ENCODE data around the gene MRPL43. TPM values are rescaled to one million over a fixed set of nuclear protein-coding genes. Genes with fewer than 3 reads are reported as not detected.

The MRPL43 gene
- total and polyA plus RNA-seq, 9 of the 15 experiments (the other 6 are each of a cell fraction or from before 2014, with no cell fraction given): 15.1 to 63.7 (median 37.2) TPM

DNA sequence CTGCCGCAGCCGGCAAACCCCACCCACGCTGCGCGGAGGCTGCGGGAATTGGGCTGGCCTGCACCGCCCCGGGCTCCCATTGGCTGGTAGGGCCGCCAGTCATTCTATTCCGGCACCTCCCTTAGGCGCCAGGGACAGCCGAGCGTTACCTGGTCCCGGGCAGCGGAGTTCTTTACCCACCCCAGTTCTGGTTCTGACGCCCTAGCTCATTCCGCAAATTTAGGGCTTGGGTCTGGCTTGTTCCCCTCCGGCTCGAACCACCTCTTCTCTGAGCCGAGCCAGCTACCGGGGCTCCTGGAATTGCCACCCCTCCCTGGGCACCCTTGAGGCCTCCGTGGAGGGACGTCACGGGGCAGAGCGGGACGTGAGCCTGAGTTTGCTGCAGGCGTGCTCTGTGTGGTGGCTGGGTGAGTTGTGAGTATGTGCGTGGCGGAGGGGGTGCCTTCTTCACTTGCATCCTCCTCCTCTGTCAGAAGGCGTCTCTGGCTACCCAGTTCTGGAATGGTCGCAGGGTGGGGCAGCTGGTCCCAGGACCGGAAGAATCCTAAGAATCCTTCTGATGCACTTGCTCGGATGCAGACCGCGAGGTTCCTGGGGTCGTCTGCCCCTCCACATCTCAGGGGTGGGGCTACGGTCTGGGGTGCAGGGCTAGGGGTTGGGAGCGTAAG, 44.0 kb upstream of the MRPL43 start, which contains the start of the genes PDZD7 and SFXN3 (continued):
- no peak for TF ChIP-seq ZBED1 (IDR thresholded peaks at IDR 0.05)
- peak; percentile 75 for TF ChIP-seq CHD2 (IDR thresholded peaks at IDR 0.05; ENCODE audit: low read depth, low read length)
- no peak for TF ChIP-seq FOXA1 (IDR thresholded peaks at IDR 0.05; ENCODE audit: borderline replicate concordance)
- no peak for TF ChIP-seq ZNF175 (CRISPR knock-in tag; IDR thresholded peaks at IDR 0.05; ENCODE audit: low read depth)
- TF ChIP-seq YY1 (IDR thresholded peaks at IDR 0.05; ENCODE audit: borderline replicate concordance in 1 of 3, control insufficient read depth in 1 of 3, extremely low read depth in 1 of 3, insufficient read depth in 3 of 3, insufficient read length in 1 of 3, insufficient replicate concordance in 2 of 3, low read depth in 1 of 3, low read length in 2 of 3): no peak
- no peak for TF ChIP-seq ZKSCAN3 (CRISPR knock-in tag; IDR thresholded peaks at IDR 0.05)
- TF ChIP-seq ARID1B (IDR thresholded peaks at IDR 0.05): no peak
- TF ChIP-seq ZNF143 (CRISPR knock-in tag; IDR thresholded peaks at IDR 0.05): no peak
- TF ChIP-seq ZNF780A (CRISPR knock-in tag; IDR thresholded peaks at IDR 0.05): no peak
- TF ChIP-seq XRCC3 (IDR thresholded peaks at IDR 0.05): no peak
- TF ChIP-seq, protein P1, sequence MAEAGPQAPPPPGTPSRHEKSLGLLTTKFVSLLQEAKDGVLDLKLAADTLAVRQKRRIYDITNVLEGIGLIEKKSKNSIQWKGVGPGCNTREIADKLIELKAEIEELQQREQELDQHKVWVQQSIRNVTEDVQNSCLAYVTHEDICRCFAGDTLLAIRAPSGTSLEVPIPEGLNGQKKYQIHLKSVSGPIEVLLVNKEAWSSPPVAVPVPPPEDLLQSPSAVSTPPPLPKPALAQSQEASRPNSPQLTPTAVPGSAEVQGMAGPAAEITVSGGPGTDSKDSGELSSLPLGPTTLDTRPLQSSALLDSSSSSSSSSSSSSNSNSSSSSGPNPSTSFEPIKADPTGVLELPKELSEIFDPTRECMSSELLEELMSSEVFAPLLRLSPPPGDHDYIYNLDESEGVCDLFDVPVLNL (CRISPR knock-in tag; IDR thresholded peaks at IDR 0.05; ENCODE audit: low read depth): no peak
- no peak for TF ChIP-seq ZFP36 (IDR thresholded peaks at IDR 0.05; ENCODE audit: low read depth, low read length, partially characterized antibody)
- no peak for TF ChIP-seq ZNF232 (CRISPR knock-in tag; IDR thresholded peaks at IDR 0.05)
- TF ChIP-seq ETS2 (tag; IDR thresholded peaks at IDR 0.05; ENCODE audit: borderline replicate concordance, poor library complexity, severe bottlenecking): no peak
- TF ChIP-seq, protein P2, sequence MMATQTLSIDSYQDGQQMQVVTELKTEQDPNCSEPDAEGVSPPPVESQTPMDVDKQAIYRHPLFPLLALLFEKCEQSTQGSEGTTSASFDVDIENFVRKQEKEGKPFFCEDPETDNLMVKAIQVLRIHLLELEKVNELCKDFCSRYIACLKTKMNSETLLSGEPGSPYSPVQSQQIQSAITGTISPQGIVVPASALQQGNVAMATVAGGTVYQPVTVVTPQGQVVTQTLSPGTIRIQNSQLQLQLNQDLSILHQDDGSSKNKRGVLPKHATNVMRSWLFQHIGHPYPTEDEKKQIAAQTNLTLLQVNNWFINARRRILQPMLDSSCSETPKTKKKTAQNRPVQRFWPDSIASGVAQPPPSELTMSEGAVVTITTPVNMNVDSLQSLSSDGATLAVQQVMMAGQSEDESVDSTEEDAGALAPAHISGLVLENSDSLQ (IDR thresholded peaks at IDR 0.05): peak; percentile 99
- no peak for TF ChIP-seq KHSRP (IDR thresholded peaks at IDR 0.05)
- TF ChIP-seq ZNF561 (CRISPR knock-in tag; conservative IDR thresholded peaks at IDR 0.05): no peak
- no peak for TF ChIP-seq PURB (CRISPR knock-in tag; IDR thresholded peaks at IDR 0.05; ENCODE audit: low read depth)
- TF ChIP-seq ZBTB7A (IDR thresholded peaks at IDR 0.05; ENCODE audit: borderline replicate concordance, control insufficient read depth, low read depth, low read length): no peak
- TF ChIP-seq, protein P3, sequence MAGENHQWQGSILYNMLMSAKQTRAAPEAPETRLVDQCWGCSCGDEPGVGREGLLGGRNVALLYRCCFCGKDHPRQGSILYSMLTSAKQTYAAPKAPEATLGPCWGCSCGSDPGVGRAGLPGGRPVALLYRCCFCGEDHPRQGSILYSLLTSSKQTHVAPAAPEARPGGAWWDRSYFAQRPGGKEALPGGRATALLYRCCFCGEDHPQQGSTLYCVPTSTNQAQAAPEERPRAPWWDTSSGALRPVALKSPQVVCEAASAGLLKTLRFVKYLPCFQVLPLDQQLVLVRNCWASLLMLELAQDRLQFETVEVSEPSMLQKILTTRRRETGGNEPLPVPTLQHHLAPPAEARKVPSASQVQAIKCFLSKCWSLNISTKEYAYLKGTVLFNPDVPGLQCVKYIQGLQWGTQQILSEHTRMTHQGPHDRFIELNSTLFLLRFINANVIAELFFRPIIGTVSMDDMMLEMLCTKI (IDR thresholded peaks at IDR 0.05; ENCODE audit: partially characterized antibody): no peak
- no peak for TF ChIP-seq PHF21A (IDR thresholded peaks at IDR 0.05; ENCODE audit: borderline replicate concordance, low read depth)
- TF ChIP-seq STAG1 (CRISPR knock-in tag; IDR thresholded peaks at IDR 0.05; ENCODE audit: borderline replicate concordance): no peak
- no peak for TF ChIP-seq SUPT5H (IDR thresholded peaks at IDR 0.05)
- TF ChIP-seq, protein P4, sequence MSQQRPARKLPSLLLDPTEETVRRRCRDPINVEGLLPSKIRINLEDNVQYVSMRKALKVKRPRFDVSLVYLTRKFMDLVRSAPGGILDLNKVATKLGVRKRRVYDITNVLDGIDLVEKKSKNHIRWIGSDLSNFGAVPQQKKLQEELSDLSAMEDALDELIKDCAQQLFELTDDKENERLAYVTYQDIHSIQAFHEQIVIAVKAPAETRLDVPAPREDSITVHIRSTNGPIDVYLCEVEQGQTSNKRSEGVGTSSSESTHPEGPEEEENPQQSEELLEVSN (IDR thresholded peaks at IDR 0.05; ENCODE audit: borderline replicate concordance in 1 of 2, extremely low read depth in 1 of 2, insufficient read depth in 1 of 2, insufficient read length in 1 of 2, low read depth in 1 of 2, low read length in 1 of 2, poor library complexity in 1 of 2, severe bottlenecking in 1 of 2): peak in 1 of 2 experiments; percentile 10
